ENCODE measurements around the gene COL15A1. TPM values are rescaled to one million over a fixed set of nuclear protein-coding genes. Genes with fewer than 3 reads are reported as not detected.
A peak's percentile ranks its signal among the peaks of the same experiment; 100 is the strongest.

The COL15A1 gene
- total RNA-seq, 1 donor from 2014 or later, result 15.0 TPM

- peak in 1 of 2 donors; percentile 95 for DNase-seq (ENCODE audit: extremely low spot score in 2 of 2)
- Histone ChIP-seq H3K27ac (no peak overlapping the region), H3K36me3 (peaks cover 0 to 3% of the 10 kb centered on the region in 2 donors), H3K27me3 (no peaks in the 10 kb centered on the region), H3K4me3 (no peak overlapping the region), H3K9me3 (no peaks in the 10 kb centered on the region), H3K4me1 (no peaks in the 10 kb centered on the region)
- intact Hi-C loops (cut with DNase I), result no loop called here
- TF ChIP-seq POLR2A (IDR thresholded peaks at IDR 0.05) (no peak), POLR2AphosphoS5 (IDR thresholded peaks at IDR 0.05; ENCODE audit: insufficient read depth in 1 of 2, low read depth in 1 of 2) (no peak), CTCF (IDR thresholded peaks at IDR 0.05) (no peak)
These were observed 82.0 kb downstream of the COL15A1 start for GRCh38 chr9:99025616-99026270.

- Histone ChIP-seq H3K4me1 (no peaks in the 10 kb centered on the region), H3K27me3 (no peaks in the 10 kb centered on the region), H3K27ac (no peak overlapping the region), H3K4me3 (no peak overlapping the region), H3K36me3 (peaks cover 0 to 3% of the 10 kb centered on the region in 2 donors), H3K9me3 (no peaks in the 10 kb centered on the region)
- TF ChIP-seq POLR2AphosphoS5 (IDR thresholded peaks at IDR 0.05; ENCODE audit: insufficient read depth in 1 of 2, low read depth in 1 of 2) (no peak), POLR2A (IDR thresholded peaks at IDR 0.05) (no peak), CTCF (IDR thresholded peaks at IDR 0.05) (no peak)
- intact Hi-C loops (cut with DNase I), result no loop called here
- peak in 1 of 2 donors; percentile 94 for DNase-seq (ENCODE audit: extremely low spot score in 2 of 2)
These were observed 82.7 kb downstream of the COL15A1 start for GRCh38 chr9:99026271-99026955.

- no peak for DNase-seq (ENCODE audit: extremely low spot score in 2 of 2)
- Histone ChIP-seq H3K27me3 (no peaks in the 10 kb centered on the region), H3K4me1 (no peaks in the 10 kb centered on the region), H3K36me3 (peaks cover 0 to 3% of the 10 kb centered on the region in 2 donors), H3K4me3 (no peak overlapping the region), H3K27ac (no peak overlapping the region), H3K9me3 (no peaks in the 10 kb centered on the region)
- intact Hi-C loops (cut with DNase I), result no loop called here
- TF ChIP-seq POLR2A (IDR thresholded peaks at IDR 0.05), result no peak
- no peak for TF ChIP-seq CTCF (IDR thresholded peaks at IDR 0.05)
- TF ChIP-seq POLR2AphosphoS5 (IDR thresholded peaks at IDR 0.05; ENCODE audit: insufficient read depth in 1 of 2, low read depth in 1 of 2), result no peak
These were observed 83.2 kb downstream of the COL15A1 start for GRCh38 chr9:99026956-99027298.

DNA sequence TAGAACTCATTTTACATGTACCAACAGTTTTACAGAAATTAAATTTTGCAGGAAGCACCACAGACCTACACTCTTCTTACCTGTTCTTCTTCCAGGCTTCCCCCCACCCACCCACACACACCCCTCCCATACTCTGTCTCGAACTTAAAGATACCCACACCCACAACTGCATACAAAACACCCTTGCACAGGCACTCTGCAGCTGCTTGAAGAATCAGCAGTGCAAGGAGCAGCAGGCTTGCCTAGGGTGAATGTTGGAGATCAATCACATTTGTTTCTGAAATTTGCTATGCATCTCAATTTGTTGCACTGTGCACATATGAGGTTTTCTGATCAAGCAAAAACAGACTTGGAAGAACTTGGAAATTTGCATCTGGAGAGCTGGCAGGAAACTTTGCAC, 83.7 kb downstream of the COL15A1 start:
- Histone ChIP-seq H3K4me1 (no peaks in the 10 kb centered on the region), H3K4me3 (no peak overlapping the region), H3K9me3 (no peaks in the 10 kb centered on the region), H3K27me3 (no peaks in the 10 kb centered on the region), H3K27ac (no peak overlapping the region), H3K36me3 (peaks cover 0 to 3% of the 10 kb centered on the region in 2 donors)
- TF ChIP-seq CTCF (IDR thresholded peaks at IDR 0.05) (no peak), POLR2A (IDR thresholded peaks at IDR 0.05) (no peak), POLR2AphosphoS5 (IDR thresholded peaks at IDR 0.05; ENCODE audit: insufficient read depth in 1 of 2, low read depth in 1 of 2) (no peak)
- intact Hi-C loops (cut with DNase I), result no loop called here
- DNase-seq (ENCODE audit: extremely low spot score in 2 of 2), result no peak

- no peak for DNase-seq (ENCODE audit: extremely low spot score in 2 of 2)
- TF ChIP-seq POLR2AphosphoS5 (IDR thresholded peaks at IDR 0.05; ENCODE audit: insufficient read depth in 1 of 2, low read depth in 1 of 2), result no peak
- no peak for TF ChIP-seq CTCF (IDR thresholded peaks at IDR 0.05)
- TF ChIP-seq POLR2A (IDR thresholded peaks at IDR 0.05), result no peak
- no peak overlapping the region for H3K4me3 ChIP-seq
- intact Hi-C loops (cut with DNase I), result no loop called here
- H3K27me3 ChIP-seq, result no peaks in the 10 kb centered on the region
- H3K4me1 ChIP-seq, result no peaks in the 10 kb centered on the region
- H3K27ac ChIP-seq, result no peak overlapping the region
- H3K9me3 ChIP-seq, result no peaks in the 10 kb centered on the region
- H3K36me3 ChIP-seq, result peaks cover 0 to 3% of the 10 kb centered on the region in 2 donors
These were observed 85.5 kb downstream of the COL15A1 start for GRCh38 chr9:99029083-99029645.
